Caco-2 (cell line): ENCODE data around the gene CFAP61. TPM values are rescaled to one million over a fixed set of nuclear protein-coding genes. Genes with fewer than 3 reads are reported as not detected.

Source experiments
- BruUV-seq: library from RNA; stranded (reverse); fragments of 400-500 nt; replicated peaks from 2 replicates; lab custom pipeline; 2021; lab: Mats Ljungman, UMichigan
- CTCF ChIA-PET: fragments of 300-600 bp; sonication (Branson Sonifier 250); formaldehyde crosslinking; loops from one replicate; lab custom pipeline; 2022; ENCODE audit warnings: antibody characterized with exemption; lab: Charles Lee
- POLR2A ChIA-PET: fragments of 300-600 bp; sonication (Branson Sonifier 250); formaldehyde crosslinking; loops from one replicate; lab custom pipeline; 2022; ENCODE audit warnings: antibody characterized with exemption; lab: Charles Lee
- DNase-seq, 2 experiments: peaks; one replicate each; pipeline versions ENCODE4 v3.0.0 to v3.0.0-alpha.2; 2020 to 2022
- H3K27me3 ChIP-seq: replicated peaks from 2 replicates; pipeline ENCODE4 v1.6.0; 2011; ENCODE audit warnings: low read length; ENCODE audit not compliant: control insufficient read depth, insufficient read depth
- H3K36me3 ChIP-seq: 2 replicates; pipeline ENCODE4 v1.5.1; 2011; ENCODE audit warnings: low read length; ENCODE audit not compliant: control insufficient read depth, insufficient read depth
- H3K4me1 ChIP-seq: fragments of 250-450 bp; sonication (Bioruptor Pico); 2 replicates; pipeline ENCODE4 v1.5.1; 2020; ENCODE audit warnings: mild to moderate bottlenecking
- H3K4me3 ChIP-seq: 2 replicates; pipeline ENCODE4 v1.5.1; 2011; ENCODE audit warnings: low read depth, mild to moderate bottlenecking, control low read depth, low read length
- H3K9me3 ChIP-seq: fragments of 250-450 bp; sonication (Bioruptor Pico); 2 replicates; pipeline ENCODE4 v1.5.1; 2020; ENCODE audit warnings: mild to moderate bottlenecking, moderate library complexity
- H3K27ac Mint-ChIP-seq: one replicate; pipeline ENCODE4 v1.8.0; 2022; ENCODE audit warnings: mixed read lengths; ENCODE audit not compliant: unreplicated experiment
- H3K27me3 Mint-ChIP-seq: one replicate; pipeline ENCODE4 v1.8.0; 2022; ENCODE audit warnings: mixed read lengths; ENCODE audit not compliant: insufficient read depth, unreplicated experiment
- H3K36me3 Mint-ChIP-seq: one replicate; pipeline ENCODE4 v1.8.0; 2022; ENCODE audit warnings: mild to moderate bottlenecking, mixed read lengths; ENCODE audit not compliant: insufficient read depth, unreplicated experiment
- H3K4me1 Mint-ChIP-seq: one replicate; pipeline ENCODE4 v1.8.0; 2022; ENCODE audit warnings: low read depth, mixed read lengths; ENCODE audit not compliant: unreplicated experiment
- H3K4me3 Mint-ChIP-seq: one replicate; pipeline ENCODE4 v1.8.0; 2022; ENCODE audit warnings: mild to moderate bottlenecking, moderate library complexity, mixed read lengths; ENCODE audit not compliant: unreplicated experiment
- H3K9me3 Mint-ChIP-seq: one replicate; pipeline ENCODE4 v1.8.0; 2022; ENCODE audit warnings: mixed read lengths; ENCODE audit not compliant: unreplicated experiment
- CTCF ChIP-seq, 2 experiments: fragments of 200-600 bp in 1 of 2; IDR thresholded peaks; 1 replicate in 1 of 2; 2 replicates in 1 of 2; pipeline versions ENCODE4 v1.5.1 to v1.8.0; 2011 to 2022; ENCODE audit warnings: antibody characterized with exemption in 1 of 2, control low read depth in 1 of 2, inconsistent platforms in 1 of 2, low read depth in 1 of 2, low read length in 1 of 2, mild to moderate bottlenecking in 1 of 2, moderate library complexity in 1 of 2; ENCODE audit not compliant: insufficient read depth in 1 of 2, severe bottlenecking in 1 of 2, unreplicated experiment in 1 of 2
- intact Hi-C: fragments of 100-400 bp; cut with micrococcal nuclease; formaldehyde crosslinking; loops from one replicate; pipeline ENCODE4 v1.10.0; 2022; ENCODE audit not compliant: unreplicated experiment
- total RNA-seq: library from RNA; stranded (reverse); gene quantifications from 2 replicates; pipeline ENCODE4 v1.2.3, GENCODE V29; 2022

Gene CFAP61
- total RNA-seq, 1 experiment from 2014 or later: not detected

DNA sequence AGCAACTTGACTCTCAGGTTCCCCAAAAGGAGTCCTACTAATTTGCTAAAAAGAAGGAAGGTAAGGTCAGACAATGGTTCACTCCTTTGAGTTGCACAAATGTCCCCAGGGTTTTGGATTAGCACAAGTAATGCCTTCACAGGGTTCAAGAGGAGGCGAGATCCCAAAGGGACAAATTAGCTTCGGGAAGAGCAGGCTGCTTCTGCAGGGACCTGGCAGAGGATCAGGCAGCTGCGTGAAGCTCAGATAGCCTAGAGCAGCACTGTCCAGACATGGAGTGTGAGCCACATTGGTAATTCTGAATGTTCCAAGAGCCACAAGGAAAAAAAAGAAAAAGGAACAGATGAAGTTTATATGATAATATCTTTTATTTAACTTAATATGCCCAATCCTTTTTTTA, 115.4 kb downstream of the CFAP61 start:
- Mint-ChIP-seq H3K27me3 (peaks cover 4% of the 10 kb centered on the region), H3K36me3 (no peaks in the 10 kb centered on the region), H3K9me3 (peaks cover 9% of the 10 kb centered on the region), H3K4me1 (no peaks in the 10 kb centered on the region), H3K27ac (no peak overlapping the region), H3K4me3 (no peak overlapping the region)
- no peak for TF ChIP-seq CTCF (IDR thresholded peaks at IDR 0.05; ENCODE audit: insufficient read depth in 1 of 2, low read depth in 1 of 2, low read length in 1 of 2, severe bottlenecking in 1 of 2, unreplicated experiment in 1 of 2)
- intact Hi-C loops: no loop called here
- H3K36me3 ChIP-seq: no peaks in the 10 kb centered on the region
- H3K9me3 ChIP-seq: no peaks in the 10 kb centered on the region
- BruUV-seq: no TSS peak
- no peak overlapping the region for H3K4me3 ChIP-seq
- ChIA-PET POLR2A (no interaction called here), CTCF (no interaction called here)
- H3K4me1 ChIP-seq: no peaks in the 10 kb centered on the region
- no peaks in the 10 kb centered on the region for H3K27me3 ChIP-seq
- no peak for DNase-seq

DNA sequence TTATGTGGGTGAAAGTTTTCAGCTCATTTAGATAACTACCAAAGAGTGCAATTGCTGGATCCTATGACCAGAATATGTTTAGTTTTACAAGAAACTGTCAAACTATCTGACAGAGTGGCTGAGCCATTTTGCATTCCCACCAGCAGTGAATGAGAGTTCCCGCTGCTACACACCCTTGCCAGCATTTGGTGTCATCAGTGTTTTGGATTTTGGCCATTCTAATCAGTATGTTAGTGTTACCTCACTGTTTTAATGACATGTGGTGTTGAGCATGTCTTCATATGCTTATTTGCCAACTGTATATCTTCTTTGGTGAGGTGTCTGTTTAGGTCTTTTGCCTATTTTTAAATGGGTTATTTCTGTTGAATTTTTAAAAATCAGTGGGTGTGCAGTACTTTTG, 120.9 kb downstream of the CFAP61 start:
- peaks cover 13% of the 10 kb centered on the region for H3K27me3 Mint-ChIP-seq
- no peaks in the 10 kb centered on the region for H3K36me3 Mint-ChIP-seq
- H3K27ac Mint-ChIP-seq: no peak overlapping the region
- Histone ChIP-seq H3K9me3 (no peaks in the 10 kb centered on the region), H3K4me1 (no peaks in the 10 kb centered on the region), H3K4me3 (no peak overlapping the region), H3K36me3 (no peaks in the 10 kb centered on the region), H3K27me3 (no peaks in the 10 kb centered on the region)
- BruUV-seq: no TSS peak
- no peaks in the 10 kb centered on the region for H3K4me1 Mint-ChIP-seq
- POLR2A ChIA-PET: no interaction called here
- no peak for TF ChIP-seq CTCF (IDR thresholded peaks at IDR 0.05; ENCODE audit: insufficient read depth in 1 of 2, low read depth in 1 of 2, low read length in 1 of 2, severe bottlenecking in 1 of 2, unreplicated experiment in 1 of 2)
- peaks cover 9% of the 10 kb centered on the region for H3K9me3 Mint-ChIP-seq
- no peak for DNase-seq
- H3K4me3 Mint-ChIP-seq: no peak overlapping the region
- CTCF ChIA-PET: interaction anchor here (1.0 kb wide), 1 partner anchor 89 kb away, joined by 3 read pairs; no protein-coding TSS in a partner anchor
- intact Hi-C loops: loop anchor here (10.0 kb wide), 1 partner anchor 88 kb away; no protein-coding TSS in a partner anchor

DNA sequence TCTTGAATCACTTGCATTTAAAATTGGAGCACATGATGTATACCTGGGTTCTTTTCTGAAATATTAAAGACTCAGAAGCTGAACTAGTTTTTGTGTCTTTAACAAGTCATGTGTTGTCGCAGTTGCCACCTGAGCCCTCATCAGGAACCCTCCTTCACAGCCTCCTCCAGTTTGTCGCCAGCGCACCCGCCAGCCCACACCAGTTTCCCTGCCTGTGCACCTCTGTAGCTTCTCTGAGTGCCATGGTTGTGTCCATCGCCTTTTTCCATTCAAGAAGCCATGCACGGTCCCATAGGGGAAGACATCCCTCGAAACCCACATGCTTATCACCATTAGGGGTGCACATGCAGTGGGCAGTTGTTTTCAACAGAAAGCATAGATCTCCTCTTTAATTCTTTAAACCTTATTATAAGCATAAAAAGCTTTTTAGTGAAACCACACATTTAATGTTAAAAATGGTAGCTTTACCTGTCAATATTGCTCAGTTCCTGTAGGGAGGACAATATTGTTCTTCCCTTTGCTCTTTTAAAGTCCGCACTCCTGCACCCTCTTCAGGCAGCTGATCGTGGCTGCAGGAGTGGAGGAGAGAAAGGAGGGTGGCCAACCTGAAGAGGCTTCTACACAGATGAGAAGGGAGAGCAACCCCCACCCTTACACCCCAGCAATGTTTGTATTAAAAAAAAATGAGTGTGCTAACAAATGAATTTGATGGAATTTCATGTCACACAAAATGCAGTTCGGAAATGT, 121.9 kb downstream of the CFAP61 start:
- Histone ChIP-seq H3K27me3 (no peaks in the 10 kb centered on the region), H3K4me3 (no peak overlapping the region), H3K4me1 (no peaks in the 10 kb centered on the region), H3K9me3 (no peaks in the 10 kb centered on the region), H3K36me3 (no peaks in the 10 kb centered on the region)
- no peak for DNase-seq
- POLR2A ChIA-PET: no interaction called here
- no peak overlapping the region for H3K4me3 Mint-ChIP-seq
- CTCF ChIA-PET: interaction anchor here (1.0 kb wide), 1 partner anchor 90 kb away, joined by 3 read pairs; no protein-coding TSS in a partner anchor
- H3K36me3 Mint-ChIP-seq: no peaks in the 10 kb centered on the region
- no peak overlapping the region for H3K27ac Mint-ChIP-seq
- H3K27me3 Mint-ChIP-seq: peaks cover 18% of the 10 kb centered on the region
- peak in 1 of 2 experiments; percentile 39 for TF ChIP-seq CTCF (IDR thresholded peaks at IDR 0.05; ENCODE audit: insufficient read depth in 1 of 2, low read depth in 1 of 2, low read length in 1 of 2, severe bottlenecking in 1 of 2, unreplicated experiment in 1 of 2)
- H3K9me3 Mint-ChIP-seq: peaks cover 12% of the 10 kb centered on the region
- H3K4me1 Mint-ChIP-seq: no peaks in the 10 kb centered on the region
- intact Hi-C loops: loop anchor here (10.0 kb wide), 1 partner anchor 89 kb away; no protein-coding TSS in a partner anchor
- no TSS peak for BruUV-seq
